ENCODE data around the gene SMIM29.
A peak's percentile ranks its signal among the peaks of the same experiment; 100 is the strongest.
"Not testable (repeated sequence)": the region's sequence is repeated elsewhere in the genome, so short reads cannot be mapped to it uniquely, and the experiment has no call there.

Gene SMIM29

GRCh38 chr6:34267746-34268145 lies 18.9 kb upstream of the SMIM29 start:
- DNase-seq = no peak

DNA sequence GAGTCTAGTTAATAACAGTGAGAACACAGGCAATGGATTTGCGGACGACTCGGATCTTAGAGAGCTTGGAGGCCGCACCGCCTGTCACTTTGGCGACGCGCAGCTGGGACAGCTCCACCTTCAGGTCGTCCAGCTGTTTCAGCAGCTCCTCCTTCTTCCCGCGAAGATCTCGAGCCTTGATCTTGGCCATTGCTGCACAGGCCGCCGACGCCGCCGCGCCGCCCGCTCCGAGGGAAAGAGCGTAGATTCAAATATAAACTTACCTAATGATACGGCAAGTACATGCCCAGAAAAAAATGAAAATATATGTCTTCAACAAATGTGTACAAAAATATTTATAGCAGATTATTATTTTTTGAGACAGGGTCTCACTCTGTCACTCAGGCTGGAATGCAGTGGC lies 14.7 kb upstream of the SMIM29 start:
- not testable (repeated sequence) for DNase-seq

- DNase-seq = no peak
These were observed 11.9 kb upstream of the SMIM29 start for GRCh38 chr6:34260576-34261267.

DNA sequence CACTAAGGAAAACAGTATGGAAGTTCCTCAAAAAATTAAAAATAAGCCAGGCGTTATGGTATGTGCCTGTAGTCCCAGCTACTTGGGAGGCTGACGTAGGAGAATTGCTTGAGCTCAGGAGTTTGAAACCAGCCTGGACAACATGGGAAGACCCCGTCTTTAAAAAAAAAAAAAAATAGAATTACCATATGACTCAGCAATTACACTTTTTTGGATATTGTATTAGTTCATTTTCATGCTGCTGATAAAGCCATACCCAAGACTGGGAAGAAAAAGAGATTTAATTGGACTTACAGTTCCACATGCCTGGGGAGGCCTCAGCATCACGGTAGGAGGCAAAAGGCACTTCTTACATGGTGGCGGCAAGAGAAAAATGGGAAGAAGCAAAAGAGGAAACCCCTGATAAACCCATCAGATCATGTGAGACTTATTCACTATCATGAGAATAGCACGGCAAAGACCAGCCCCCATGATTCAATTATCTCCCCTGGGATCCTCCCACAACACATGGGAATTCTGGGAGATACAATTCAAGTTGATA lies 10.8 kb upstream of the SMIM29 start:
- no peak for DNase-seq

DNA sequence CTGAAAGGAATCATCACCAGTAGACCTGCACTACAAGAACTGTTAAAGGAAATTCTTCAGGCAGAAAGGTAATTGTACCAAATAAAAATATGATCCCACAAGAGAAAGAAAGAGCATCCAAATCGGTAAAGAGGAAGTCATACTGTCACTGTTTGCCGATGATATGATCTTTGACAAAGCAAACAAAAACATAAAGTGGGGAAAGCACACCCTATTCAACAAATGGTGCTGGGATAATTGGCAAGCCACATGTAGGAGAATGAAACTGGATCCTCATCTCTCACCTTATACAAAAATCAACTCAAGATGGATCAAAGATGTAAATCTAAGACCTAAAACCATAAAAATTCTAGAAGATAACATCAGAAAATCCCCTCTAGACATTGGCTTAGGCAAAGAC lies 3.6 kb upstream of the SMIM29 start:
- not testable (repeated sequence) for DNase-seq

GRCh38 chr6:34249469-34250261 lies 859 bp upstream of the SMIM29 start:
- DNase-seq = no peak

GRCh38 chr6:34248198-34248726 lies 544 bp downstream of the SMIM29 start:
- DNase-seq = no peak

GRCh38 chr6:34247481-34248197 lies 1.2 kb downstream of the SMIM29 start:
- no peak for DNase-seq

DNA sequence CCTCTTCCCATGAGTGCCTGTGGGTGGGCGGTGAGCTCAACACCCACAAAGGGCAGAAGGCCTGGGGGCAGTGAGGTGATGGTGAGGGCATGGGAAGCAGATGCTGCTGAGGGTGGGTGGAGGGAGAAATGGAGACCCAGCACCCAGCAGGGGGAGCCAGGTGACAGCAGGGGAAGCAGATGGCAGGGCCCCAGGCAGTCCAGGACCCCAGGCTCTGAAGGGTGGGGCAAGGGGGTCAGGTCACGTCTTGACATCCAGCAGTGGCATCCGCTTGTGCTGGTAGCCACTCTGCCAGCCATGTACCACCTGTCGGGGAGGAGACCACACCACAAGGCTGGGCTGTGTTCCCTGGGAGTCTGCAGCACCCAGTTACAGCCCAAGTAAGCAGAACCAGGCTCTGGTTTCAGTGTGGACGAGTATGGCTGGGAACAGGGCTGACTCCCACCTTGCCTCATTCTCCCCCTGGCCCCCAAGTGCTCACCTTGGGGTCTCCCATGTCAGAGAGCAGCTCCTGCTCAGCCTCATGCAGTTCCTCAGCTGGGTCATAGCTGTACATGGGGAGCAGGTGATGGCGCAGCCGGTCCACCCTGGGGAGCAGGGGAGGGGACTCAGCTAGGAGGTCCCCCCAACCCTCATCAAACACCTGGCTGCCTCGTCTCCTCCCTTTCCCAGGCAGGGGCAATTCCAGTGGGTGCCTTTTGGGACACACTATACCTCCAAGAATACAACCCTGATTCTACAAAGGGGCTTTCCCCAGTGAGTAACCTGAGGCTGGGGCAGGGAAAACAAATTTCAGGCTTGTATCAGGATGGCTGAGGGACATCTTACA lies 2.0 kb downstream of the SMIM29 start:
- no peak for DNase-seq

GRCh38 chr6:34246249-34246562 lies 2.6 kb downstream of the SMIM29 start:
- DNase-seq = no peak

- not testable (repeated sequence) for DNase-seq
These were observed 3.1 kb downstream of the SMIM29 start for GRCh38 chr6:34245761-34246140.

DNA sequence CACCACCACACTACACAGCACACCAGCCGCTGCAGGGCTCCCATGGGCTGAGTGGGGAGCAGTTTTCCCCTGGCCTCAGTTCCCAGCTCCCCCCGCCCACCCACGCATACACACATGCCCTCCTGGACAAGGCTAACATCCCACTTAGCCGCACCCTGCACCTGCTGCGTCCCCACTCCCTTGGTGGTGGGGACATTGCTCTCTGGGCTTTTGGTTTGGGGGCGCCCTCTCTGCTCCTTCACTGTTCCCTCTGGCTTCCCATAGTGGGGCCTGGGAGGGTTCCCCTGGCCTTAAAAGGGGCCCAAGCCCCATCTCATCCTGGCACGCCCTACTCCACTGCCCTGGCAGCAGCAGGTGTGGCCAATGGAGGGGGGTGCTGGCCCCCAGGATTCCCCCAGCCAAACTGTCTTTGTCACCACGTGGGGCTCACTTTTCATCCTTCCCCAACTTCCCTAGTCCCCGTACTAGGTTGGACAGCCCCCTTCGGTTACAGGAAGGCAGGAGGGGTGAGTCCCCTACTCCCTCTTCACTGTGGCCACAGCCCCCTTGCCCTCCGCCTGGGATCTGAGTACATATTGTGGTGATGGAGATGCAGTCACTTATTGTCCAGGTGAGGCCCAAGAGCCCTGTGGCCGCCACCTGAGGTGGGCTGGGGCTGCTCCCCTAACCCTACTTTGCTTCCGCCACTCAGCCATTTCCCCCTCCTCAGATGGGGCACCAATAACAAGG lies 3.6 kb downstream of the SMIM29 start:
- not testable (repeated sequence) for DNase-seq

GRCh38 chr6:34243901-34244884 lies 4.6 kb downstream of the SMIM29 start:
- peak; percentile 40 for DNase-seq

- DNase-seq = no peak
These were observed 5.6 kb downstream of the SMIM29 start for GRCh38 chr6:34243131-34243771.

- DNase-seq = no peak
These were observed 6.3 kb downstream of the SMIM29 start for GRCh38 chr6:34242252-34243130.

DNA sequence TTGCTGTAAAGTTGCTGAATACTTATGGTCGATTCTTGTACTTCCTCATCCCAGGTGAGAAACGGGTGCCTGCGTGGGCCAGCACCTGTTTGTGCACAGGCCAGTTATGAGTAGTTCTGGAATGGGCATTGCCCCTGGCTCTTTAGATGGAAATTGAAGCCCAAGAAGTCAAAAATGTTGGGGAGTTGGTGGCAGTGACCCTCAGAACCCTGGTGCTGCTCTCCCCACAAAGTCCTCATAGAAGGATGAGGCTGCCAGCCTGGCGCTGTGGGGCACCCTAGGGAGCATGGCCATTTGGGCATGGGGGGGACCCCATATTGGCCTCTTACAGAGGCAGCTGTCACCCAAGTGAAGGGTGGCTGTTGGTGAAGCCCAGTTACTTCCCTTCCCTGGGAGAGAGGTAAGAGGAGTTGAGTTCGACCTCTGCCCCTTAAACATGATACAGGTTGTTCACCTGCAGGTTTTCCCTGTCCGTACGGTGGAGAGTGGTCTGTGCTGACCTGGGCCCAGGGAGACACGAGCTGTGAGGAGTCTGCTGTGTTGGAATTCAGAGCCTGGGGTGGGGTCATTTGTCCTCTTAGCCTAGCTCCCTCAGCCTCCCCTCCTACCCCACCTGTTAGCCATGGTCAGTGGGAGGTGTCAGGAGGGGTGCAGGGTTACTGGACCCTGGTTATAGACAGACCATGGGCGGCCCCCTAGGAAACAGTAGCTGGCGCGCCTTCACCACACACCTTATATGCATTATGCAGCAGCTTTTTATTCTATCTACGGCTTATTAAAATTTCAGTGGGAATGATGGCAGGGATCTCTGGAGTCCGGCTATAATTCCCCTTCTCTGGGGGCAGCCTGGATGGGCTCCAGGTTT lies 7.2 kb downstream of the SMIM29 start:
- no peak for DNase-seq

DNA sequence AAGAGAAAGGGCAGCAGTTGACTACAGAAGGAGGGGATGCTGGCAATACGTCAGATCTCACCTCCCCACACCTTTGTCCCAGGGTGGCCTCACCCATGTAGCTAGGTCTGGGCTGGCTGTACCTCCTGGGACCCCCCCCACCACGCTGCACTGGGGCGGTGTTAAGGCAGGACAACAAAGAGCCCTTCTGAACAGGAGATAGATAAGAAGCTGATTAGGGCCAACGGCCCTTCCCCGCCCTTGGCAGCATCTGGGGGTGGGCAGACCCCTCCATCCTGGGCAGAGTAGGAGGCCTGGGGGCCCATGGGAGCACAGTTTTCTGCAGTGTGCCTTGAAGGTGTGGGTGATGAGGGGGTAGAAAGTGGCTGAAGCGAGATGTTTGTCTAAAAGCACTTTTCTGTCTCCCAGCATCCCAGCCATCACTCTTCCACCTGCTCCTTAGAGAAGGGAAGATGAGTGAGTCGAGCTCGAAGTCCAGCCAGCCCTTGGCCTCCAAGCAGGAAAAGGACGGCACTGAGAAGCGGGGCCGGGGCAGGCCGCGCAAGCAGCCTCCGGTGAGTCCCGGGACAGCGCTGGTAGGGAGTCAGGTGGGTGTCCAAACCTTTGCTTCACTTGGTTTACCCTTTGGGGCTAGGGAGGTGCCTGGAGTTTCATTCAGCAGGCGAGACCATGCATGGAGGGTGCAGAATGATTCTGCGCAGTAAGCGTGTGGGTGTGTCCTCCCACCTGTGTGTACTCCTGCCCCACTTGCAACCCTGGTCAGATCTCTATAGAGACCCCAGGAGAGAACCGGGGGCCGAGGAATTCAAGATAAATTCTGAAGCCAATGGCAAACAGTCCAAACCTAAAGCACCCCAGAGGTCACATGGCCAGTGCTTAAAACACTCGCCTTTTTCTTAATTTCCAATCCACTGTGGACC lies 8.2 kb downstream of the SMIM29 start:
- DNase-seq = no peak

Data from GOT3 (cell line).